NCI-H2227 treated with DMSO at 0.1 percent for 48 hours (cell line): Measurements from ENCODE around the gene NSMF.

Source experiments
- DNase-seq: peaks from one replicate; lab custom pipeline; 2025; lab: John Stamatoyannopoulos, UW

Gene NSMF

DNA sequence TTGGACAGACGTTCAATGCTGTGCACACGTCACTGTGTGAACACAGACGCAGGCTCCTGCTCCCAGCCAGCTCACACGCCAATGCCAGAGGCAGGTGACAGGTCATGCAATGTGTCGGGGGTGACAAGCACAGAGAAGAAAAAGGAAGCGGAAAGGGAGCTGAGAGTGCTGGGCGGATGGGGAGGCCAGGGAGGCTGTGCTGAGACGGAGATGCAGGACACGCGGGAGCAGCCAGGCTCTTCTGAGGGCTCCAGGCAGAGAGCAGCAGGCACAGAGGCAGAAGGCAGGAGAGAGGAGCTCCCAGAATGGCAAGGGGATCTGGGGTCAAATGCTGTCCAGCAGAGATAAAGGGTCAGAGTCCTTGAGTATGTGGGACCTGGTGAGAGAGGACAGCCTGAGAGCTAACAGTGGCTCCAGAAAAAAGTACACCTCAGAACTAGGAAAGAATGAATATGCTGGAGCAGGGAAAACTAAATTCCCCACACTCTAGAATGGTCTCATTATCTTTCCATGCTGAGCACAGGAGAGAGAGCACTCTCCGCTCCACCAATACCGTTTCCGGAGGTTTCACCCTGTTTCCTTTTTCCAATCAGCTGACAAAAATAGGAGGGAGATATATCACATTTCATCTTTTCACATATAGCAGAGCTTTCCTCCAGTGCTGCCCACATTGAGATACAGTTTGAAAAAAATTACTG is 32.8 kb upstream of the NSMF start:
- DNase-seq, result no peak

GRCh38 chr9:137490532-137491186 is 31.5 kb upstream of the NSMF start:
- DNase-seq, result no peak

DNA sequence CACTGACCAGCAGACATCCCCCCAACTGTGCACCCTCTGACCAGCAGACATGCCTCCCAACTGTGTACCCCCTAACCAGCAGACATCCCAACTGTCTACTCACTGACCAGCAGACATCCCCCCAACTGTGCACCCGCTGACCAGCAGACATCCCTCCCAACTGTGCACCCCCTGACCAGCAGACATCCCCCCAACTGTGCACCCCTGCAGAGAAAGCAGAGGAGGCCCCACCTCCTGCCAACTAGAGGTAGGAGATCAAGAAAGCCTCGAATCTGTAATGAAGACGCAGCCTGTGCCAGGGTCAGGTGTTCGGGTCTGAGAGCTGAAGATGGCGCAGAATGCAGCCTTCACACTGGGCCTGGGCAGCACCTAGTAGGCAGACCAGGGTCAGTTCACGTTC is 29.8 kb upstream of the NSMF start:
- DNase-seq, result no peak

DNA sequence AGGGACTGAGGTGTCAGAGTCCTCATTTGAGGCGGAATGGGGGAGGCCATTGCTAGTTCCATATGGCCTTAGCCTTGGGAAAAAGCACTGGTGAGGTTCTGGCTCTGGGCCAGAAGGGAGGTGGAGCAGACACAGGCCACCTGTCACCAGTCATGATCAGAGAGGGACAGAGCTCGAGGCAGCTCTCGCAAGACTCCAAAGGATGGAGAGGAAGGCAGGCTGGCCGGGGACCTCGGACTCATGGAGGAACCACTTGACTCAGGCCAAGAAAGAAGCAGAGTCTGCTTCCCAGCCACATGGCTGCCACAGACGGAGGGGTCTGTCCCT is 29.2 kb upstream of the NSMF start:
- DNase-seq, result no peak

GRCh38 chr9:137487454-137488326 is 28.6 kb upstream of the NSMF start:
- DNase-seq, result no peak

DNA sequence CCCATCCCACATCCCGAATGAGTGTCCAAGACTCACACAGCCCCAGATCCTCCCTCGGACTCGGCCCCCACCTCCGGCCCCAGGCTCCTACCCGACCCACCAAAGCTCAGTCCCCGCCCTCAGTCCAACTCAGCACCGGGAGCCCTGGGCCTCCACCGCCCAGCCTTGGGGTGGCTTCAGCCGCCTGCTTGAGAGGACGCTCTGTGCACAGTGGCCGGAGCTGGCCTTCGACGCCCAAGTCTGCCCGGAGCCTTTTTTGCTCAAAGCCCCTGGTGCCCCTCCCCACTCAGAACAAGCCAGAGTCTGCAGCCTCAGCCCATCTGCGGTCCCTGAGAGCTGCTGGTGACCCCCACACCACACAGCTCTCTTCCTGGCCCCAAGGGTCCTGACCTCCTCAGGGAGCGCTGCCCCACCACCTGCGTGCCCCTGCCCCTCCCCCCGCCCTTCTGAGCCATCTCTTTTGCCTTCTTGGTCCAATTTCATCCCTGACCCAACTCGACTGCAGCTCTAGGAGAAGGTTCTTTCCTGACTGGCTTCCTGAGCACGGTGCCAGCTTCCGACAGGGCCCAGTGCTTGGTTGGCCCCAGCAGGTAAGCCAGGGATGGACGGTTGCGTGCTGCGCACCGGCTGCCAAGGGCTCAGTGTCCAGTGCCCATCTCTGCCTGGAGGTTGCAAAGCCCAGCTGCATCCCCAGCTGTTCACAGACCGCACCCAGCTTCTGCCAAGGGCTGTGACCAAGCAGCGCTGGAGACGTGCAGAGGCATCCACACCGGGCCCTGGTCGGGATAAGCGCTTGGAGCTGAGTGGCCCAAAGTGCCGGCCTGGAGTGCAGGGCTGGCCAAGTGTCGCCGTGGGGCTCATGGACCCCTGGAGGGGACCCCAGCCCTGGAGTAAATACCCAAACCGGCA is 27.7 kb upstream of the NSMF start:
- DNase-seq, result no peak

DNA sequence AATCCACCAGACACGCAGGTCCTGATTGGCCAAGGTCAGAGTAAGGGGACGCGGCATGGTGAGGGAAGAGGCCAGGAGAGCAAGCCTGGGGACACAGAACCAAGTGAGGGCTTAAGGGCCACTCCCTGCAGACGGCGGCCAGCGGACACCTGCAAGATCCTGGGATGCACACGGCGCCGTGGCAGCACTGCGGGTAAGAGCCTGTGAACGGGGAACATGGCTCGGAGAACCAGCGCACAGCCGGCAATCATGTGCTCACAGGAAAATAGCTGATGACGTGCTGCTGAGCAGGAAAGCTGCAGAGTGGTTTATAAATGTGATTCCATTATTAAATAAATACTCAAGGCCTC is 27.0 kb upstream of the NSMF start:
- no peak for DNase-seq

GRCh38 chr9:137485343-137486140 is 26.4 kb upstream of the NSMF start:
- DNase-seq, result no peak

- DNase-seq, result no peak
These were observed 25.6 kb upstream of the NSMF start for GRCh38 chr9:137484551-137485315.

- no peak for DNase-seq
These were observed 23.1 kb upstream of the NSMF start for GRCh38 chr9:137482094-137482781.

GRCh38 chr9:137480686-137481683 is 21.9 kb upstream of the NSMF start:
- DNase-seq, result no peak

DNA sequence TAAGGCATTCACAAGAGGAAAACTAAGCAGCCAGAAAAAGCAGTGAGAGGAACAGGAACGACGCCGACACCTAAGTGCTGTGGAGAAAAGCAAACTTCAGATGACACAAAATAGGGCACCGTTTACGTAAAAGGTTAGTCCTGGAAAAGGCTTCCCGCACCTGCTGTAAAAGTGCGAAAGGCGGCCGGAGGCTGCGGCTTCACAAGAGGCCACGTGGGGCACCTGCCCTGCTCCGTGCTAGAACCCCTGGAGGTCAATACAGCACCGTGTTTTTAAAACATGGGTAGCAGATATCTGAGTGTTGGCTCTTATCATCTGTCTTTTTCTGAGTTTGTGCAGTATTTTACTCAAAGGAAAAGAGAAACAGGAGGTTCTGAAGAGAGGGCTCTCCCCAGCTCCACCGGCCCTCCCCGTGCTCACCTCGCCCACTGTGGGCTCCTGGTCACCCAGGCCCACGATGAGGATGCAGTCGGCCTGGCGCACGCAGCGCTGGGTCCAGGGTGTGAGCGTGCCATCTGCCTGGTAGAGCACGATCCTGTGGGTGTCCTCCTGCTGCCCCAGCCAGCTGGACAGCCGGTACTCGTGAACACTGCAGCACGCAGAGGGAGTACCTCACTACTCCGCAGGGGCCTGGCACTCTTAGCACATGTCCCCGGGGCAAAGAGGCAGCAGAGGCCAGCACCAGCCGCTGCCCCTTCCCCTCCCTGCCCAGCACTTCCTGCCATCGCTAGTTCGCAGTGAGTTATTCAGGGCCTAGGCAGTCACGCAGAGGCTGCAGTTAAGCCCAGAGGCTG is 21.0 kb upstream of the NSMF start:
- no peak for DNase-seq

GRCh38 chr9:137478962-137479861 is 20.1 kb upstream of the NSMF start:
- DNase-seq, result no peak

DNA sequence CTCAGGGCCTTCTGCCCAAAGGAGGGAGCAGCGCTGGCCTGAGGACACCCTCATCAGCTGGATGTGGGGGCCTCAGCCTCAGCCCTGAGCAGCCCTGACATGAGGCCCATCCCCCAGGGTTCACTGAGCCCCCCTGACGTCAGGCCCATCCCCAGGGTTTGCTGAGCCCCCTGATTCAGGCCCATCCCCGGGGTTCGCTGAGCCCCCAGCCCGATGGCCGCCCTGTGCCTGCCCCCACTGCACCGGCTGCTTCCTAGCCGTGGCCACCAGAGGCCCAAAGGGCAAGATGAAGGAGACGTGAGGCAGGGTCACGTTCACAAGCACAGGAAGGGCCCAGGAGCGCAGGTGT is 19.5 kb upstream of the NSMF start:
- no peak for DNase-seq

GRCh38 chr9:137477778-137478612 is 18.9 kb upstream of the NSMF start:
- no peak for DNase-seq

GRCh38 chr9:137476856-137477255 is 17.7 kb upstream of the NSMF start:
- no peak for DNase-seq
